Measurements from ENCODE around the gene DRD4. TPM values are rescaled to one million over a fixed set of nuclear protein-coding genes. Genes with fewer than 3 reads are reported as not detected.

The DRD4 gene
- total RNA-seq, 1 donor from 2014 or later, result 4.1 TPM

DNA sequence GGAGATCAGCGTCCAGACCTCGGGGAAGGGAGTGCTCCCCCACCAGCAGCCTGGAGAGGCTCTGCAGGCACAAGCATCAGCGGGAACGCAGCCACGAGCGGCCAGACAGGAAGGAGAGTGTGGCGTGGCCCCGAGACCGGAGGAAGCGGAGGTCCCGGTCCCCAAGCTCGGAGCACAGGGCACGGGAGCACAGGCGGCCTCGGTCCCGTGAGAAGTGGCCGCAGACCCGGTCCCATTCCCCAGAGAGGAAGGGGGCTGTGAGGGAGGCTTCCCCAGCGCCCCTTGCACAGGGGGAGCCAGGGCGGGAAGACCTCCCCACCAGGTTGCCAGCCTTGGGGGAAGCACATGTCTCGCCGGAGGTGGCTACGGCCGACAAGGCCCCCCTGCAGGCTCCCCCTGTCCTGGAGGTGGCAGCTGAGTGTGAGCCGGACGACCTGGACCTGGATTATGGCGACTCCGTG, 28.2 kb upstream of the DRD4 start:
- intact Hi-C loops (cut with DNase I), result no loop called here
- ATAC-seq (no peak), DNase-seq (ENCODE audit: low spot score) (no peak)

DNA sequence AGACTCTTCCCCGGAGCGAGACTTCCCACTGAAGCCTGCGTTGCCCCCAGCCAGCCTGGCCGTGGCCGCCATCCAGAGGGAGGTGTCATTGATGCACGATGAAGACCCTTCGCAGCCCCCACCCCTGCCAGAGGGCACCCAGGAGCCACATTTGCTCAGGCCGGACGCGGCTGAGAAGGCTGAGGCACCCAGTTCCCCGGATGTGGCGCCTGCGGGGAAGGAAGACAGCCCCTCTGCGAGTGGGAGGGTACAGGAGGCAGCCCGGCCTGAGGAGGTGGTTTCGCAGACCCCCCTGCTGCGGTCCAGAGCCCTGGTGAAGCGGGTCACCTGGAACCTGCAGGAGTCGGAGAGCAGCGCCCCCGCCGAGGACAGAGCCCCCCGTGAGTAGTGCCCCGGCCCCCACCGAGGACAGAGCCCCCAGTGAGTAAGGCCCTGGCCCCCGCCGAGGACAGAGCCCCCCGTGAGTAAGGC, 27.7 kb upstream of the DRD4 start:
- ATAC-seq (no peak), DNase-seq (ENCODE audit: low spot score) (no peak)
- intact Hi-C loops (cut with DNase I), result no loop called here

DNA sequence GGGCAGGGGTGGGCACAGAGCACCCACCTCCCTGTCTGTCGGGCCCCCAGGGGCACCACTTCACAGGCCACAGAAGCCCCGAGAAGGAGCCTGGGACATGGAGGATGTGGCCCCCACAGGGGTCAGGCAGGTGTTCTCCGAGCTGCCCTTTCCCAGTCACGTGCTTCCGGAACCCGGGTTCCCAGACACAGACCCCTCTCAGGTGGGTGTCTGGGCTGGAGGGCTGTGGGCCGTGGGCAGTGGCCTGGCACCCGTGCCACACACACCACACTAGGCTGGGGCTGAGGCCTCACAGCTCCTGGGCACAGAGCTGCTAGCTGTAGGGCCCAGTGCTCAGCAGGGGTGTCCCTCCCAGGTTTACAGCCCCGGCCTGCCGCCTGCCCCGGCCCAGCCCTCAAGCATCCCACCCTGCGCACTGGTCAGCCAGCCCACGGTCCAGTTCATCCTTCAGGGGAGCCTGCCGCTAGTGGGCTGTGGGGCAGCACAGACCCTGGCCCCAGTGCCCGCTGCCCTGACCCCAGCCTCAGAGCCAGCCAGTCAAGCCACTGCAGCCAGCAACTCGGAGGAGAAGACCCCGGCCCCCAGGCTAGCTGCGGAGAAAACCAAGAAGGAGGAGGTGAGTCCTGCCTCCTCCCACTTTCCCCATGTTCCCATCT, 26.8 kb upstream of the DRD4 start:
- no peak for ATAC-seq
- no peak for DNase-seq (ENCODE audit: low spot score)
- intact Hi-C loops (cut with DNase I), result no loop called here

DNA sequence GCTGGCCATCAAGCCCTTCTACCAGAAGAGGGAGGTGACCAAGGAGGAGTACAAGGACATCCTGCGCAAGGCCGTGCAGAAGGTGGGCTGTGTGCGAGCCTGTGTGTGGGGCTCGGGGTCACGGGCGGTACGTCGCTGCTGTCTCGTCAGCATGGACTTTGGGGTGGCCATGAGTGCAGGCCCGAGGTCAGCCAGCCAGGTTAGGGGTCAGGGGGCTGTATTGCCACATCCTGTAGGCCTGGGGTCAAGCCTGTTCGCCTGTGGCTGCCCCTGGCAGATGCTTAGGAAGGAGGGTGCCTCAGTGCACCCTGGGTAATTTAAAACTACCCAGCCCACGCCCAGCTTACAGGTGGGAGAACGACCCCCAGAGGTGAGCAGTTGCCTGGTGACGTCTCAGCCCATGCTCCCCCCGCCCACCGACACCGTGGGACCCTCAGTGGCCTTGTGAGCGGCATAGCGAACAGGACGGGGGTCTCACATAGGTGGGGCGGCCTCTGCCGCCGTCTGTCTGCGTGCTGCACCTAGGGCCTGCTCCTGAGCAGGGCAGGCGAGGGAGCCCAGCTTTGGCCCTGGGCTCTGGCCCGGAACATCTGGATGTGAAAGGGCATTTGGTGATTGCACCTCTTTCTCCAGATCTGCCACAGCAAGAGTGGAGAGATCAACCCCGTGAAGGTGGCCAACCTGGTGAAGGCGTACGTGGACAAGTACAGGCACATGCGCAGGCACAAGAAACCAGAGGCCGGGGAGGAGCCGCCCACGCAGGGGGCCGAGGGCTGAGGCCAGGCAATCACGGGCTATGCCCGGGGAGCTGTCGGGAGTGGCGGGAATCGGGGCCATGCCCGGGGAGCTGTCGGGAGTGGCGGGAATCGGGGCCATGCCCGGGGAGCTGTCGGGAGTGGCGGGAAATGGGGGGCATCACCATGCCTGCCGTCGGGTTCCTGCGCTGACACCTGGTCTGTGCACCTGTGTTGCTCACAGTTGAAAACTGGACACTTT, 25.8 kb upstream of the DRD4 start:
- intact Hi-C loops (cut with DNase I), result no loop called here
- ATAC-seq, result no peak
- DNase-seq (ENCODE audit: low spot score), result no peak

DNA sequence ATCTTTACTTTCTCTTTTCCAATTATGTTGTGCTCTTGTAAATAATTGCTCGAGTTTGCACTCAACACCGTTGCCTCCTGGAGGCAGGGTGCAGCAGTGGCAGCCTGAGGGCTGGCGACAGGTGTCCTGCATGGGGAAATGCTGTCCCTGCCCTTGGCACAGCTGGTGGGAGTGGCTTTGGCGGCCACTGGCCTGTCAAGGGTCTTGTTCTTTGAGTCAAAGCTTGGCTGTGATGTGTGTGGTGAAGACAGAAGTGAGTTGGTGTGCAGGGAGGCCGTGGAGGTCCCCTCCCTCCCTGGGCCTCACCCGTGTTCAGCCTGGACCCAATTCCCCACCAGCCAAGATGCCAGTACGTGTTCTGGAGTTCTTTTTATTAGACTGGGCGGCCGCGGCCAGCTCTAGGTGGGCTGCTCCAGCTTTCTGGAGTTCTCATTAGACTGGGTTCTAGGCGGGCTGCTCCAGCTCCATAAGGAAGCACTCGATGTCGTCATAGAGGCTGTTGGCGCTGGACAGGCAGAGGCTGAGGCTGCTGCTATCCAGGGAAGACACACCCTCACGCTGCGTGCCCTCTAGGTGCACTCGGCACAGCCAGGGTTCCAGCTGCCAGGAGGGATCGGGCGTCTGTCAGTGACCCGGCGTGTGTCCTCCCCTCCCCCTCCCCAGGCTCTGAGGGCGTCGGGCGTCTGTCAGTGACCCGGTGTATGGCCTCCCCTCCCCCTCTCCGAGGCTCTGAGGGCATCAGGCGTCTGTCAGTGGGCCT, 24.7 kb upstream of the DRD4 start:
- ATAC-seq (no peak), DNase-seq (ENCODE audit: low spot score) (no peak)
- intact Hi-C loops (cut with DNase I), result no loop called here

DNA sequence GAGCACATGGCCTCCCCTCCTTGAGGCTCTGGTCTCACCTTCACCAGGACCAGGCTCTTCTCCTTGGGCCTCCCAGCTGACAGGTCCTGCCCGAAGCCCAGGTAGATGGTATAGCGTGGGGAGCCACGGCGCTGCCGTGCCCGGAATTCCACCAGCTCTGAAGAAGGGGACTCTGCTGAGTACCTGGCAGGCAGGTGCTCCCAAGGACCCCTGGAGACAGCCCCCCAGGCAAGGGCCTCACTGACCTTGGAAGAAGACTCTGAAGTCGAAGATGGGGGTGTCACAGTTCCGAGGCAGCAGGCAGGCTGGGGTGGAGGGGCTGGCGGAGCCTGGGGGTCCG, 24.1 kb upstream of the DRD4 start:
- DNase-seq (ENCODE audit: low spot score) (no peak), ATAC-seq (no peak)
- intact Hi-C loops (cut with DNase I), result no loop called here

DNA sequence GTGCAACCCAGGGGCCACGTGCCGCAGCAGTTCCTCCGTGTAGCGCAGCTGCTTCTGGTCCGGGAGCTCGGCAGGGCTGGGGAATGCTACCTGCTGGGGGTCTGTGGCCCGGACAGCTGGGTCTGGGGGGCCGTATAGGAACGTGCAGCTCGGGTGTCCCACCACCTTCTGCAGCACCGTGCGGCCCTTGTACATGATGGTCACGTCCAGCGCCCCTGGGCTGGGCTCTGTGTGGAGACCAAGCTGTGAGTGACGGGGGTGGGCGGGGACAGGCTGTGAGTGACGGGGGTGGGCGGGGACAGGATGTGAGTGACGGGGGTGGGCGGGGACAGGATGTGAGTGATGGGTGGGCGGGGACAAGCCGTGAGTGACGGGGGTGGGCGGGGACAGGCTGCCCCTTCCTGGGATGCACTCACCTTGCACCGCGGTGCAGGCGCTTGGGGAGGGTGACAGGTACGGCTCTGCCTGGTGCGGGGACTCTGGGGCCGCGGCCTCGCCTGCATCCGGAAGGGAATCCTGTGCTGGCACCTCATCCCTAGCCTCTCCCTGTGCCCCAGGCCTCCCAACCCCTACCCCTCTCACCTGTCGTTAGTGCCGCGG, 23.6 kb upstream of the DRD4 start:
- DNase-seq (ENCODE audit: low spot score), result peak; percentile 82
- ATAC-seq, result no peak
- intact Hi-C loops (cut with DNase I), result no loop called here

DNA sequence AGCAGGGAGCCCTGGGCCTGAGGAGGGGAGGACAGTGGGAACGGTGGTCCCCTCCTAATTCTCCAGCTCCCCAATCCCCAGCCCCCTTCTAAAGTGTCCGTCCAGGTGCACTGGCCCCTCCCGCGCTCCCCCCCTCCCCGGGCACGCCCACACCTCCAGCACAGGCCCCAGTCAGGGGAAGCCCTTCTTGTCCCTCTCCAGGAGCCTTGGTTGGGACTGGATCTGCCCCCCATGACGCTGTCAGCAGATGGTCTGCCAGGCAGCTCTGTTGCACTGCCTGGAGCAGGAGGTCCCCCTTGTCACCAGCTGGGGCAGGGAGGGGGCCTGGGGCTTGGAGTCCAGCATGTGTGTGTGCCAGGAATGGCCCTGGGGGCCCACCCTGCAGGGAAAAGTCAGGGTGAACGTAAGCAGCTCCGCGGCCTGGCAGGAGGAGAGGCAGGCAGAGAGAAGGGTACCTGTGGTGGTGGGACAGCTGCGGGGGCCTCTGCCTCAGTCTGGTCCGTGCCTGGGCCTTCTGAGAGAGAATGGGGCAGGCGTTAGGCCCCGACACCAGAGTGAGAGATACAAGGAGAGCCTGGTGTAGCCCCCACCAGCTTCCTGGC, 22.9 kb upstream of the DRD4 start:
- ATAC-seq, result no peak
- intact Hi-C loops (cut with DNase I), result no loop called here
- DNase-seq (ENCODE audit: low spot score), result no peak

DNA sequence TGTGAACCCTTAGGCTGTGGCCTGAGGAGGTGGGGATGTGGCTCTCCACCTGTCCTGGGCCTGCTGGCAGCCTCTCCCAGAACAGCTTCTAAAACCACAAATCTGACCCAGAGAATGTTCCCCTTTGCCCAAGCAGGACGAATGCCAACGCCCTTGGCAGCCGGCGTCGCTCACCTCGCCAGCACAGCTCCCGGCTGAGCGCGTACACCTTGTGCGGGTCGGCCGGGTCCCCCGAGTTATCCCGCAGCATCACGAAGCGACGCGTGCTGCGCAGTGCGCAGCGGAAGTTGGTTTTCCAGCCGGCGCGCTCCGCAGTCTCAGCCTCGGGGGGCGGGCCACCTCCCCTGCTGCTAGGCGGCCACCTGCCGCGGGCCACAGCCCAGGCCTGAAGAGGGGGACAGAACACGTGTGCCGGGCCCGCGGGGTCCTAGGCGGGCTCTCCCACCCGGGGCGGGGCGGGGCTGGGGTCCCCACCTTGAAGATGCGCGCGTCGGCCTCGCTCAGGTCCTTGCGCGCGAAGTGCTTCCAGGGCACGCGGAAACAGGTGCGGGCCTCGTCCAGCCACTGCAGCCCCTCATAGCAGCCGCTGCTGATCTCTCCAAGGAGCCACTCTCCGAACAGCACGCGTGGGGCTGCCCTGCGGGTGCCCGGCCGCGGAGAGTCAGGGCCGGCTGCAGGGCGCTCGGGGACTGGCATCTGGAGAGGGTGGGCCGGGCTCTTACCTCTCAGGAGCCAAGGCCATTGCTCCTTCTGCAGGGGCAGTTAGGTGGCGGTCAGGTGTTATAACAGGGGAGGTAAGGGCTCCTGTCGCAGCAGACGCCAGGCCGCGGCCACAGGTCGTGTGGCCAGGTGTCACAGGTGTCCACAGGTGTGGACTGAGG, 22.2 kb upstream of the DRD4 start:
- intact Hi-C loops (cut with DNase I), result no loop called here
- peak; percentile 6 for ATAC-seq

DNA sequence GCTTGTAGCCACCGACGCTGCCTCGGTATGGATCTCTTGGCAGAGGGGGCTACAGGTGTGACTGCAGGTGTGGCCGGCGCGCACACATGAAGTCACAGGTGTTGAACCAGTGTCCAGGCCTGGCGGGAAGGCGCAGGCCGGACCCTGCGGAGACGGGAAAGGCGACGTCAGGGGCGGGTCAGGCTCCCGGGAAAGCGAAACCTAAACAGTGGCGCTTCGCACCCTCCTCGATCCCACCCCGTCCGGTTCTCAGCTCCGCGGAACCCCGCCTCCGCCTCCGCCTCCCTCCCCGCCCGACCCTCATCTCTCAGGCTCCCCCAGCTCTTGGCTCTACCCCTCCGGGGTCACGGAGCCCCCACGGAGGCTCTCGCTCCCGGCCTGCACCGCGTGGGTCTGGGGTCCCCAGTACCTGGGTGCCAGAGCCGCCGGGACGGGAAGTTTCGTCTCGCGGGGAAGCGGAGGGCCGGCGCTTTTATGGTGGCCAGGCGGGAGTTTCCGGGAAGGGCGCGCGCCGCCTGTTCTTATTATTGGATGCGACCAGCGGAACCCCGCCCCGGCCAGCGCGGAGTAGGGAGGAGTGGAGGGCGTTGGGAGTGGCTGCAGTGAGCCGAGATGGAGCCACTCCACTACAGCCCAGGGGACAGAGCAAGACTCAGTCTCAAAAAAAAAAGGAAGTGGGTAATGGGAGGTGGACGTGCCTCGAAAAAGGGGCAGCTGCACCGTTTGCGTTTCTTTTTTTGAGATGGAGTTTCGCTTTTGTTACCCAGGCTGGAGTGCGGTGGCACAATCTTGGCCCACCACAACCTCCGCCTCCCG, 21.4 kb upstream of the DRD4 start, which contains the start of gene IRF7:
IRF7 (minus strand) TSS at position 447 of the 816 bp plus-strand sequence. CDS start 586 bp downstream, outside the sequence.
- DNase-seq (ENCODE audit: low spot score) (peak; percentile 98), ATAC-seq (peak; percentile 93)
- intact Hi-C loops (cut with DNase I), result no loop called here

More for the DNA sequence above, 22.2 kb upstream of the DRD4 start:
- DNase-seq (ENCODE audit: low spot score), result no peak

DNA sequence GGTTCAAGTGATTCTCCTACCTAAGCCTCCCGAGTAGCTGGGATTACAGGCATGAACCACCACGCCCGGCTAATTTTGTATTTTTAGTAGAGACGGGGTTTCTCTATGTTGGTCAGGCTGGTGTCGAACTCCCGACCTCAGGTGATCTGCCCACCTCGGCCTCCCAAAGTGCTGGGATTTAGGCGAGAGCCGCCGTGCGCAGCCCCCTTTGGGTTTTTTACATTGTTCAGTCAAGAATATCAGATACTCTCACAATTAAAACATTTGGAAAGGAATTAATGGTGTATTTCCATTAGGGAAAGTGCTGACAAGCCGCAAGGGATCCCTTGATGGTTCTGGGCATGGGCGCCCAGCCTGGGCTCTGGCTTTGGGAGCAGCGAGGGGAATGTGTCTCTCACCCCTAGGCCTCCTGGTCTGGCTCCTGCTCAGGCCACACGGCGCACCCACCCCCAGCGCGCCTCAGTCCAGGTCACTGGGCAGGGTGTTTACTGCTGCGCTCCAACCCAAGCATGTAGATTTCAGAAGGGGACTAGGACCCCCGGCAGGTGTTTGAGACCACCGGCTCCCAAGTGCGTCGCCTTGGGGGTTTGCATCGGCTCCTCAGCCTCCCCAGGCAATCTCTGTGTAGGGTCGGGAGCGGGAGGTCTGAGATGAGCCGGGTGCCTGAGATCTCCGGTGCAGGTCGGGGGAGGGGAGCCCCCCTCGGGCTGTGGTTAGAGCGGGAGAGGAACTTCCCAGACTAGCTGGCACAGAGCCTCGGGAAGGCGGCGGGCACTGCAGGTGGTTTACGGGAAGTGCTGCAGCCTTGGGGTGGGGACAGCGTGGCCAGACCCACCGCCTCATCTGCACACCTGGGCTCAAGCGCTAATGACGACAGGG, 20.5 kb upstream of the DRD4 start:
- intact Hi-C loops (cut with DNase I), result no loop called here
- DNase-seq (ENCODE audit: low spot score) (no peak), ATAC-seq (no peak)

DNA sequence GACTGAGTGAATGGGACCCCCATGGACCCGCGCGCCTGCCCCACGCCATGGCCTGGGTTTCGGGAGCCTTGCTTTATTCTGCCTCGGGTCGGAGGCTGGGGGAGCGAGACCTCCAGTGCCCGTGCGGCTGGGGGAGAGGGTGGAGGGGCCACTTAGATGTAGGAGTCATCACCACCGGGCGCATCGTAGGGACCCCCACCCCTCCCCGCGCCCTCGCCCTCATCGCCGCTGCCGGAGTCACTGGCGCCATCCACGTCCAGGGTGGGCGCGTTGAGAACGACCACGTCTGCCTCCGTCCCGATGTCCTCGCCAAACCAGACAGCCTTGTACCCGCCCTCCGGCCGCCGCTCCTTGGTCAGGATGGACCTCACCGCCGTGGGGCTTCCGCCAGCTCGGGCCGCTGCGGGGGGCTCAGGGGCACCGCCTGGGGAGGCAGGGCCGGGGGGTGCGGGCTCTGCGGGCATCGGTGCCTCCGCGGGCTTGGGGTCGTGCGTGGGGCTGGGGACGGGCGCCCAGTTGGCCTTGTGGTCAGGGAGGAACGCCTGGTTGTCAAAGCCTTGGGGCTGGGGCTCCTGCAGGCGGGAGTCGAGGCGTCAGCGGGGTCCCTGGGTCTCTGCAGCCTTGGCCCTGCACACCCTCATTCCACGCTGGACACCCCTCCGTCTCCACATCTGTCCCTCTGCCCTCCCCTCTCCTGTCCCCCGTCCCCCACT, 19.7 kb upstream of the DRD4 start:
- intact Hi-C loops (cut with DNase I), result no loop called here
- no peak for ATAC-seq

DNA sequence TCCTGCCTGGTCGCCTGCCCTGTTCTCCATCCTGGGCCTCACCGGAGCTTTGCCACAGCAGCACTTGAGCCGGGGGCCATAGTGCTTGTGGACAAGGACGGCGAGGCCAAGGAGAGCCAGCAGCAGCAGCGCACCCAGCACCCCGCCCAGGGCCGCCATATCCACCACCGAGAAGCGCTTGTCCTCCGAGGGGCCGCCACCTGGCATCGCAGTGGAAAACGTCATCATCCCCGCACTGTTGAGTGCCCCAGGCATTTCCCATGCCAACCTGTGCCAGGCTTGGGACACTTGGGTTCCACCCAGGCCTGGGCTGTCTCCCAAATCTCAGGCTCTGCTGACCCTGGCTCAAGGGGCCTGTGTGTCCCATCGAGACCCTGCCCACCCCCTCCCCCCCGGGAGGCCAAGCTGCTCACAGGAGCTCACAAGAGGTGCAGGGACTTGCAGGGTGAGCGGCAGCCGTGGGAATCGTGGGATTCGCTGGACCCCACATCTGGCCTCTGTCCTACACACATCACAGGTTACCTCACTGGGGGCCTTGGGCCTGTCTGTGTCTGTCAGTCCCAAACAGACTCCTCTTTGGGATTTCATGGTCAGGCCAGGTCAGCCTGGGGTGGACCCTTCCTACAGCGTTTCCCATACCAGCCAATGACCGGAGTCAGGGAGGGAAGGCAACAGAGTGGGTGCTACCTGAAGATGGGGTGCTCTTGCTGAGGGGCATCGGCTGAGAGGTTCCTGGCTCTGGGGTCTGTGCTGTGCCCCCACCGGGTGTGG, 19.0 kb upstream of the DRD4 start:
- ATAC-seq, result no peak
- intact Hi-C loops (cut with DNase I), result no loop called here

More for the DNA sequence above, 19.7 kb upstream of the DRD4 start:
- DNase-seq (ENCODE audit: low spot score), result no peak

DNA sequence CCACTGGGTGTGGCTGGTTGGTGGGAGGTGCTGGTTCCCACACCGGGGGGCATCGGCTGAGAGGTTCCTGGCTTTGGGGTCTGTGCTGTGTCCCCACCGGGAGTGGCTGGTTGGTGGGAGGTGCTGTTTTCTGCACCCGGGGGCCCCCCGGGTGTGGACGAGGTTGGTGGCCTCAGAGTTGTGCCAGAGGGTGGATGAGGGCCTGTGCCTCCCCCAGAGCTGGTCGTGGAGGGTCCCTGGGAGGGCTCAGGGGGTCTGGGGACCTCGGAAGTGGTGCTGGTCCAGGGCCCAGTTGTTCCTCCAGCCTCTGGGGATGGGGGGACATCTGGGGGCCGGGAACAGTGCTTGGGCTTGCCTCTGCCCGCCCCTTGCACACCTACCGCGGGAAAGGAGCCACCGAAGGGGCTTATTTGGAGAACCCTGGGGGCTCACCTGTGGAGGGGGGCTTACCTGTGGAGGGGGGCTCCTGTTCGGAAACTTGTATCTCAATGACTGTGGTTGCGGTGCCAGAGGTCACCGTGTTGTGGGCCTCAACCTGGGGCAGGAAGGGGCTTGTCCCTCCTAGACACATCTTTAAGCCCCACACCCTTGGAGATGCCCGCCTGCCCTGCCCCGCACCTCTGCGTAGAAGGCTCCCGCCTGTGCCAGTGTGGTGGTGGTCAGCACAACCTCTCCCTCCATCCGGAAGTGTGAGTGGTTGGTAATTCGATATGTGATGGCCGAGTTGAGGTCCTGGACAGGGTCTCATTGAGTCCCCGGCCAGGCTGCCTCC, 18.0 kb upstream of the DRD4 start:
- intact Hi-C loops (cut with DNase I), result no loop called here
- no peak for DNase-seq (ENCODE audit: low spot score)
- ATAC-seq, result no peak

More for the DNA sequence above, 19.0 kb upstream of the DRD4 start:
- no peak for DNase-seq (ENCODE audit: low spot score)

Measured in sciatic nerve (tissue), 2 donors.